Liver (tissue), 9 donors: ENCODE measurements around the gene RTP5. TPM values are rescaled to one million over a fixed set of nuclear protein-coding genes. Genes with fewer than 3 reads are reported as not detected.

ENCODE experiments used
- DNase-seq: peaks from one replicate; pipeline ENCODE4 v3.0.0-alpha.2; 2017; ENCODE audit warnings: low spot score
- H3K27ac ChIP-seq, 2 donors: one replicate each; pipeline ENCODE4 v1.7.0; 2013; ENCODE audit warnings: inconsistent platforms in 2 of 2, low read length in 2 of 2, control low read depth in 1 of 2, low read depth in 1 of 2, mild to moderate bottlenecking in 1 of 2
- H3K27me3 ChIP-seq, 4 donors: one replicate each; pipeline versions ENCODE4 v1.6.1 to v1.7.0; 2013; ENCODE audit warnings: low read length in 3 of 4, inconsistent platforms in 1 of 4, mild to moderate bottlenecking in 1 of 4, moderate library complexity in 1 of 4; ENCODE audit not compliant: control insufficient read depth in 4 of 4, insufficient read depth in 4 of 4
- H3K36me3 ChIP-seq, 4 donors: one replicate each; pipeline versions ENCODE4 v1.6.1 to v1.7.0; 2013; ENCODE audit warnings: low read length in 3 of 4, mild to moderate bottlenecking in 3 of 4, low read depth in 1 of 4, moderate library complexity in 1 of 4; ENCODE audit not compliant: control insufficient read depth in 4 of 4, insufficient read depth in 3 of 4
- H3K4me1 ChIP-seq, 4 donors: one replicate each; pipeline versions ENCODE4 v1.6.1 to v1.7.0; 2013; ENCODE audit warnings: low read length in 3 of 4, mild to moderate bottlenecking in 3 of 4, moderate library complexity in 1 of 4; ENCODE audit not compliant: control insufficient read depth in 4 of 4, insufficient read depth in 4 of 4
- H3K4me3 ChIP-seq, 3 donors: one replicate each; pipeline versions ENCODE4 v1.6.1 to v1.7.0; 2013; ENCODE audit warnings: low read length in 3 of 3, control low read depth in 1 of 3, low read depth in 1 of 3, mild to moderate bottlenecking in 1 of 3
- H3K9ac ChIP-seq, 2 donors: one replicate each; pipeline ENCODE4 v1.7.0; 2013; ENCODE audit warnings: low read length in 2 of 2, mild to moderate bottlenecking in 2 of 2, moderate library complexity in 2 of 2, control low read depth in 1 of 2, low read depth in 1 of 2
- H3K9me3 ChIP-seq, 4 donors: one replicate each; pipeline versions ENCODE4 v1.6.1 to v1.7.0; 2013; ENCODE audit warnings: low read length in 3 of 4; ENCODE audit not compliant: control insufficient read depth in 4 of 4
- ATF3 ChIP-seq: IDR thresholded peaks from 2 replicates; pipeline ENCODE4 v1.6.1; 2016; ENCODE audit warnings: antibody characterized with exemption
- CTCF ChIP-seq: fragments of 150-350 bp; IDR thresholded peaks from 2 replicates; pipeline ENCODE4 v1.5.1; 2017; ENCODE audit warnings: improper control_type of control experiment, low read depth, low read length; ENCODE audit not compliant: missing input control
- EGR1 ChIP-seq, 2 donors: IDR thresholded peaks; 2 replicates each; pipeline ENCODE4 v1.6.1; 2016 to 2018; ENCODE audit warnings: antibody characterized with exemption in 2 of 2, low read depth in 2 of 2
- FOXA1 ChIP-seq: IDR thresholded peaks from 2 replicates; pipeline ENCODE4 v1.6.1; 2016; ENCODE audit warnings: antibody characterized with exemption
- FOXA2 ChIP-seq: IDR thresholded peaks from 2 replicates; pipeline ENCODE4 v1.6.1; 2016; ENCODE audit warnings: antibody characterized with exemption
- GABPA ChIP-seq, 2 donors: IDR thresholded peaks in 1 of 2; conservative IDR thresholded peaks in 1 of 2; 2 replicates each; pipeline ENCODE4 v1.6.1; 2016; ENCODE audit warnings: antibody characterized with exemption in 2 of 2, mild to moderate bottlenecking in 1 of 2, moderate library complexity in 1 of 2
- HNF4A ChIP-seq, 2 donors: conservative IDR thresholded peaks; 2 replicates each; pipeline ENCODE4 v1.6.1; 2016; ENCODE audit warnings: antibody characterized with exemption in 2 of 2, mild to moderate bottlenecking in 2 of 2
- HNF4G ChIP-seq: IDR thresholded peaks from 2 replicates; pipeline ENCODE4 v1.6.1; 2016; ENCODE audit warnings: antibody characterized with exemption
- MAX ChIP-seq: IDR thresholded peaks from 2 replicates; pipeline ENCODE4 v1.6.1; 2016; ENCODE audit warnings: antibody characterized with exemption
- NR2F2 ChIP-seq: IDR thresholded peaks from 2 replicates; pipeline ENCODE4 v1.6.1; 2016; ENCODE audit warnings: antibody characterized with exemption
- RAD21 ChIP-seq, 2 donors: IDR thresholded peaks; 2 replicates each; pipeline ENCODE4 v1.6.1; 2016; ENCODE audit warnings: antibody characterized with exemption in 2 of 2, mild to moderate bottlenecking in 2 of 2
- REST ChIP-seq: IDR thresholded peaks from 2 replicates; pipeline ENCODE4 v1.6.1; 2016; ENCODE audit warnings: antibody characterized with exemption, mild to moderate bottlenecking
- RXRA ChIP-seq, 2 donors: IDR thresholded peaks; 2 replicates each; pipeline ENCODE4 v1.6.1; 2017 to 2018; ENCODE audit warnings: antibody characterized with exemption in 2 of 2, mild to moderate bottlenecking in 1 of 2
- SP1 ChIP-seq: IDR thresholded peaks from 2 replicates; pipeline ENCODE4 v1.6.1; 2018; ENCODE audit warnings: antibody characterized with exemption, mild to moderate bottlenecking
- TAF1 ChIP-seq: conservative IDR thresholded peaks from 2 replicates; pipeline ENCODE4 v1.6.1; 2016; ENCODE audit warnings: antibody characterized with exemption, mild to moderate bottlenecking
- ZBTB33 ChIP-seq: IDR thresholded peaks from 2 replicates; pipeline ENCODE4 v1.6.1; 2016; ENCODE audit warnings: antibody characterized with exemption
- WGBS: extraction: QIAGEN DNeasy Blood & Tissue Kit; methylation state at CpG from one replicate; pipeline ENCODE4 v1.1.7; 2013; 5-methylcytosine and 5-hydroxymethylcytosine counted together
- polyA plus RNA-seq, 2 donors: library from polyadenylated mRNA; stranded (reverse) in 1 of 2; unstranded in 1 of 2; fragments of 200-250 nt in 1 of 2; fragments of >200 nt in 1 of 2; fragmentation: Nextera tagmentation in 1 of 2; extraction: Ambion mirVana in 1 of 2; gene quantifications; one replicate each; pipeline versions ENCODE4 v1.2.1 to v1.2.3, GENCODE V29; 2013 to 2015
- total RNA-seq, 2 donors: library from RNA; depleted of rRNA; stranded (reverse); fragments of >200 nt; gene quantifications; one replicate each; pipeline ENCODE4 v1.2.3, GENCODE V29; 2014
- donor health status: healthy.
- donor health status: healthy.
- donor health status: healthy.
- donor health status: healthy.
- donor health status: healthy.

The RTP5 gene
- total and polyA plus RNA-seq, 4 donors = under 0.01 to 0.03 TPM; not detected in 2

- Histone ChIP-seq H3K27ac (no peak overlapping the region), H3K9me3 (no peaks in the 10 kb centered on the region), H3K36me3 (no peaks in the 10 kb centered on the region), H3K27me3 (no peaks in the 10 kb centered on the region), H3K4me1 (peaks cover 0 to 2% (median 0%) of the 10 kb centered on the region in 4 donors), H3K9ac (no peak overlapping the region), H3K4me3 (no peak overlapping the region)
- no peak for DNase-seq
- 66% methylated on average over 13 of the region's 13 CpGs for whole genome bisulfite sequencing
- no peak for TF ChIP-seq RXRA (IDR thresholded peaks at IDR 0.05)
- no peak for TF ChIP-seq REST
- TF ChIP-seq NR2F2 = no peak
- TF ChIP-seq FOXA2 = no peak
- TF ChIP-seq HNF4A (conservative IDR thresholded peaks at IDR 0.05) = no peak
These were observed 32.1 kb upstream of the RTP5 start for GRCh38 chr2:241837197-241837965.

GRCh38 chr2:241841181-241842066, 28.1 kb upstream of the RTP5 start:
- Histone ChIP-seq H3K4me1 (peaks cover 0 to 12% (median 4%) of the 10 kb centered on the region in 4 donors), H3K9ac (no peak overlapping the region), H3K36me3 (no peaks in the 10 kb centered on the region), H3K9me3 (no peaks in the 10 kb centered on the region), H3K27ac (no peak overlapping the region), H3K4me3 (no peak overlapping the region), H3K27me3 (no peaks in the 10 kb centered on the region)
- no peak for DNase-seq
- no peak for TF ChIP-seq HNF4A (conservative IDR thresholded peaks at IDR 0.05)
- no peak for TF ChIP-seq RAD21 (IDR thresholded peaks at IDR 0.05)
- no peak for TF ChIP-seq ZBTB33
- no peak for TF ChIP-seq HNF4G
- TF ChIP-seq NR2F2 = no peak
- no peak for TF ChIP-seq ATF3
- 89% methylated on average over 28 of the region's 28 CpGs for WGBS

GRCh38 chr2:241842067-241842415, 27.5 kb upstream of the RTP5 start:
- no peak for DNase-seq
- Histone ChIP-seq H3K9me3 (no peaks in the 10 kb centered on the region), H3K9ac (no peak overlapping the region), H3K27me3 (no peaks in the 10 kb centered on the region), H3K27ac (no peak overlapping the region), H3K4me3 (no peak overlapping the region), H3K36me3 (no peaks in the 10 kb centered on the region), H3K4me1 (peaks cover 0 to 12% (median 4%) of the 10 kb centered on the region in 4 donors)
- 90% methylated on average over 11 of the region's 11 CpGs for WGBS
- TF ChIP-seq CTCF (no peak), FOXA1 (no peak), FOXA2 (no peak), HNF4A (conservative IDR thresholded peaks at IDR 0.05) (no peak), MAX (no peak), NR2F2 (no peak), RAD21 (IDR thresholded peaks at IDR 0.05) (no peak), TAF1 (no peak), GABPA (IDR thresholded peaks at IDR 0.05 in 1 of 2, conservative IDR thresholded peaks at IDR 0.05 in 1 of 2) (no peak), RXRA (IDR thresholded peaks at IDR 0.05) (no peak), SP1 (no peak), EGR1 (IDR thresholded peaks at IDR 0.05; ENCODE audit: low read depth in 2 of 2) (no peak)
